NOMO-1 (cell line): Measurements from ENCODE around the gene GBP6.
"Not testable (repeated sequence)": the region's sequence is repeated elsewhere in the genome, so short reads cannot be mapped to it uniquely, and the experiment has no call there.

Experiments
- DNase-seq, 2 experiments: peaks; one replicate each; lab custom pipeline; 2025; ENCODE audit not compliant: unreplicated experiment in 2 of 2; lab: John Stamatoyannopoulos, UW

The GBP6 gene

DNA sequence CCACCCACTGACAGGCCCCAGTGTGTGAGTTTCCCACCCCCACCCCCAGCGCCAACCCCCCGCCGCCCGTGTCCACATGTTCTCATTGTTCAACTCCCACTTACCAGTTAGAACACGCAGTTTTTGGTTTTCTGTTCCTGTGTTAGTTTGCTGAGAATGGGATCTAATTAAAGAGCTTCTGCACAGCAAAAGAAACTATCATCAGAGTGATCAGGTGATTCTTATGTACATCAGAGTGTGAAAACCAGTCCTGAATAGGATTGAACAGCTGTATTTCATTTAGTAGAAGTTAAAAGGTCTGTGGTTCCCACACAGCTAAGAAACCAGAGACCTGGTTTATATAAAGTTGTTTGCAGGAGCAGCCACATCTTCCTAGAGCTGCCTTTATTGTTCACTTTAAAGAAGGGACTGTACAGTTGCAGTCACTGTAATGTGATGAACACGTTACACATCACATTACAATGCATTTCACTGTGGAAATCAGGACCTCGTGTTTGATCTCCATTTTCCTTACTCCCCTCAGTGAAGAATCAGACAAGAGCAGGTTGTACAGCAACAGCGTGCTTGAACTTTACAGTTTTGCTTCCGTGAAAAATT lies 1.2 kb downstream of the GBP6 start:
- no peak for DNase-seq

DNA sequence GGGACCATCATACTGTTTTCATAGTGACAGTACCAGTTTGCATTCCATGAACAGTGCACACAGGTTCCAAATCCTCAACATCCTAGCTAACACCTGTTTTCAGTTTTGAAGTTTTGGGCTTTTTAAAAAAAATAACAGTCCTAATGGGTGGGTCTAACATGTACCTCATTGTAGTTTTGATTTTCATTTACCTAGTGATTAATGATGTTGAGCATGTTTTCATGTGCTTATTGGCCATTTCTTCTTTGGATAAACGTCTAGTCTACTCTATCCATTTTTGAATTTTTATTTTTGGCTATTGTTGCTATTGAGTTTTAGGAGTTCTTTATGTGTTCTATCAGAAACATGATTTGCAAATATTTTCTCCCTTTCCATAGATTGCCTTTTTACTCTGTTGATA lies 3.4 kb downstream of the GBP6 start:
- DNase-seq: no peak

DNA sequence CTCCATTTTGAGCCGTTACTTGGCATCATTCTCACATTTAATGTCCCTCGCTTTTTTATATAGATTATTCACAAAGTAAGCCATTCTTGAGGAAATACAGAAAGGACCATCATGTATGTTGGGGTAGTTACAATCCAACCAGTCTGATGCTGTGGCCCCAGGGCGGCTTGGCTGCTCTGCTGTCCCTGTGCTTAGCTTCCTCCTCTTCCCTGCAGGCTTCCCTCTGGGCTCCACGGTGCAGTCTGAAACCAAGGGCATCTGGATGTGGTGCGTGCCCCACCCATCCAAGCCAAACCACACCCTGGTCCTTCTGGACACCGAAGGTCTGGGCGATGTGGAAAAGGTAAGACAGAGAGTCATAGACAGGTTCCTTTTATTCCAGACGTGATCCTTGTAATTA lies 5.5 kb downstream of the GBP6 start:
- no peak for DNase-seq

DNA sequence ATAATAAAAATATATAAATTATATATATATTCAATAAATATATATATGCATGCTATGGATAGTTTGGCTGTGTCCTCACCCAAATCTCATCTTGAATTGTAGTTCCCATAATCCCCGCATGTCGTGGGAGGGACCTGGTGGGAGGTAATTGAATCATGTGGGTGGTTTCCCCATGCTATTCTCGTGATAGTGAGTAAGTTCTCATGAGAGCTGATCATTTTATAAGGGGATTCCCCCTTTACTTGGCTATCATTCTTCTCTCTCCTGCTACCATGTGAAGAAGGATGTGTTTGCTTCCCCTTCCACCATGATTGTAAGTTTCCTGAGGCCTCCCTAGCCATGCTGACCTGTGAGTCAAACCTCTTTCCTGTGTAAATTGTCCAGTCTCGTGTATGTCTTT lies 10.0 kb downstream of the GBP6 start:
- DNase-seq: not testable (repeated sequence)

DNA sequence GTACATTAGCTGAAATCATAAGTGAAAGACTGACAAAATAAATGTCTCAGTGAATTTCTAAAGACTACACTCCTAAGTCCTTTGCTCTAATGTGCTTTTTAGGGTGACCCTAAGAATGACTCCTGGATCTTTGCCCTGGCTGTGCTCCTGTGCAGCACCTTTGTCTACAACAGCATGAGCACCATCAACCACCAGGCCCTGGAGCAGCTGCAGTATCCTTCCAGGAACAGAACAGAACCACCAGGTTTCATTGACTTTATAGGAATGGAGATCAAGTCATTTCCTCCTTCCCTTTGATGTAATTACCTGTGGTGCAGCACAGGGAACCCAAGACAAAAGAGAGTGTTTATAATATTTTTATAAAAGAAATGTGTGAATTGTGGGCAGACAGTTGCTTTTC lies 14.1 kb downstream of the GBP6 start:
- DNase-seq: no peak

DNA sequence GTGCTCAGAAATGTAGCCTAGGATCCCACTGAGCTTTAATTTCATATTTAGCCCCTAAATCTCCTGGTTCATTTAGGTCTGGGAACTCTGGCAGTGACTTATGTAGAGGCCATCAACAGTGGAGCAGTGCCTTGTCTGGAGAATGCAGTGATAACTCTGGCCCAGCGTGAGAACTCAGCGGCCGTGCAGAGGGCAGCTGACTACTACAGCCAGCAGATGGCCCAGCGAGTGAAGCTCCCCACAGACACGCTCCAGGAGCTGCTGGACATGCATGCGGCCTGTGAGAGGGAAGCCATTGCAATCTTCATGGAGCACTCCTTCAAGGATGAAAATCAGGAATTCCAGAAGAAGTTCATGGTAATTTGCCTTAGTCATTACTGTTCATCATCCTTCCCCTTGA lies 17.8 kb downstream of the GBP6 start:
- no peak for DNase-seq

DNA sequence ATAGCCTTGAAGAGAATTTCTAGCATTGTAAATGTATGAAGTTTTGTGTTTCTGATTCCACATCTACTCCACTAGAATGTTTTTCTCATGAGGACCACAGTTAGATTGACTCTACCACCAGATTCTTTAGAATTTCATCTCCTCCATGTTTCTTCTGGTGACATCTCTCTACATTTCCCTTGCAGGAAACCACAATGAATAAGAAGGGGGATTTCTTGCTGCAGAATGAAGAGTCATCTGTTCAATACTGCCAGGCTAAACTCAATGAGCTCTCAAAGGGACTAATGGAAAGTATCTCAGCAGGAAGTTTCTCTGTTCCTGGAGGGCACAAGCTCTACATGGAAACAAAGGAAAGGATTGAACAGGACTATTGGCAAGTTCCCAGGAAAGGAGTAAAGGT lies 18.6 kb downstream of the GBP6 start:
- DNase-seq: no peak

DNA sequence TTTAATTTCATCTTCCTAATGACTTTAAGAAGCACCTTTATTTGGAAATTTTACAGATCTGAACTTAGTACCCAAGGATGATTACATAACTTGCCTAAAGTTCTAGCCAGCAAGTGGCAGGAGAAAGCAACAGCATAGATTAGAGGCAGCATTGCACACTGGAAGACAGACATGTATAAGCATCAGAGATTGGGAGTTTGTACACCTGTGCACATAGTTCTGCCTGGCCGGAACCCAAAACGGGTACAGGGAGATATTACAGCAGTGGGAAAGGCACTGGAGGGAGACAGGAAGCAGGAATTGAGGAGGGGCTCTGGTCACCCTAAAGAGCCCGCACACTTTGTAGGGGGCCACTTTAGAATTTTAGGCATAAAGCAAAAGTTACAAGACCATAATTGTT lies 19.3 kb downstream of the GBP6 start:
- no peak for DNase-seq

DNA sequence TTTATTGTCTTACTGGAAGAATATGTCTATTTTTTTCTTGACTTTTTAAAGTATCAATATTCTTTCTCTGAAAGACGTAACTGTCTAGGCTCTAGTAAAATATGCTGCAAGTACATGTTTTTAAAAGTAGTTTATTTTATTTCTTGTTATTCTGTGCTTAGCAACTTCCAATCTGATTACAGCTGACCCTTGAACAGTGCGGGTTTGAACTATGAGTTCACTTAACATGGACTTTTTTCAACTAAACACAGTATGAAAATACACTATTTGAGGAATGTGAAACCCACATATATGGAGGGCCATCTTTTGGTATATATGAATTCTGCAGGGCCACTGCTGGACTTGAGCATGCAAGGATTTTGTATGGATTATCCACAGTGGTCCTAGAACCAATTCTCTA lies 26.8 kb downstream of the GBP6 start:
- DNase-seq: no peak

DNA sequence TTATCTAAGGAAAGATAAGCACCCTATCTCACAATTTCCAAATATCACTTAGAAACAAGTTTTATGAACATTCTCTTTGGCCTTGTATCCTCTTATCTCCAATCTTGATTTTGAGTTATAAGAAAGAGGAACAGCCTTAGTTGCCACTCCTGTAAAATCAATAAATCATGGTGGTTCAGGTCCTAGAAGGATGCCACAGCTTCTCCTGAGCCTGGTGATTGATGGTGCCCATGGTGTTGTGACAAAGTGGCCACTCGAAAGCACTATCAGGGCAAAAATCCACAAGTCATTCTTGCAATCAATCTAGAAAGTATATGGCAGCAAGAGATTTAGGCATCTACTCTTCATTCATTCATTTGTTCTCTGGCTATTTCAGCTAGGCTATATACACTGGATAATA lies 27.8 kb downstream of the GBP6 start:
- peak; percentile 3 to 10 for DNase-seq

DNA sequence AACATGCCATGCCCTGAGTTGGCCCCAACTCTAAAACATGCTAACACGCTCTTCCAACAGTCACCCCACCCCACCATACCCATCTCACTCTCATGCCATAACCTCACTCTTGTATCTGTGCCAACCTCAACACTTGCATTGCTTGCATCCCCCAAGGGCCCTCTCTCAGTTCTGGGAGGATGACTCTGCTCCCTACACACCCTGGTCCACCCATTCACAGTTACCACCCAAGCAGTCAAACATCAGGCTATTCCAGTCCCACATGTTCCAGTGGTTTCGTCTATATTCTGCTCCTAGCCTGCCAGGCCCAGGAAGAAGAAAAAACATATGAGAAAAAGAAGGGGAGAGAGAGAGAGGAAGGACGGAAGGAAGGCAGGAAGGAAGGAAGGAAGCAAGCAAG lies 31.0 kb downstream of the GBP6 start:
- DNase-seq: no peak

DNA sequence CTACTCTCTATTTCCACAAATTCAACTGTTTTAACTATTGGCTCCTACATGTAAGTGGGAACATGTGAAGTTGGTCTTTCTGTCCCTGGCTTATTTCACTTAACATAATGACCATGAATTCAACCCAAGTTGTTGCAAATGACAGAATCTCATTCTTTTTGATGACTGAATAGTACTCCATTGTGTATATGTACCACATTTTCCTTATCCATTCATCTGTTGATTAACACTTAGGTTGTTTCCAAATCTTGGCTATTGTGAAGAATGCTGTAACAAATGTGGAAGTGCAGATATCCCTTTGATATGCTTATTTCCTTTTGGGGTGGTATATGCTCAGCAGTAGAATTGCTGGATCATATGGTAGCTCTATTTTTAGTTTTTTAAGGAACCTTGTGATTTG lies 33.0 kb downstream of the GBP6 start:
- DNase-seq: no peak

DNA sequence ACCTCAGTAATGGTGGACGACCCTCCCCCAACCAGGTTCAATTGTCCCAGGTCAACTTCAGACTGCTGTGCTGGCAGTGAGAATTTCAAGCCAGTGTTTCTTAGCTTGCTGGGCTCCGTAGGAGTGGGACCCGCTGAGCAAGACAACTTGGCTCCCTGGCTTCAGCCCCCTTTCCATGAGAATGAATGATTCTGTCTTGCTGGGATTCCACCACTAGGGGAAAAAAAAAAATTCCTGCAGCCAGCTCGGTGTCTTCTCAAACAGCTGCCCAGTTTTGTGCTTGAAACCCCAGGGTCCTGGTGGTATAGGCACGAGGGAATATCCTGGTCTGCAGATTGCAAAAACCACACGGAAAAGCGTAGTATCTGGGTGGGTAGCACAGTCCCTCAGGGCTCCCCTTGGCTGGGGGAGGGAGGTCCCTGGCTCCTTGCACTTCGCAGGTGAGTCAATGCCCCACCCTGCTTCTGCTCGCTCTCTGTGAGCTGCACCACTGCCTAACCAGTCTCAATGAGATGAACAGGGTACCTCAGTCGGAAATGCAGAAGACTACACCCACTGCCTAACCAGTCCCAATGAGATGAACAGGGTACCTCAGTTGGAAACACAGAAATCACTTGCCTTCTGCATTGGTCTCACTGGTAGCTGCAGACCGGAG lies 41.5 kb downstream of the GBP6 start:
- DNase-seq: no peak

DNA sequence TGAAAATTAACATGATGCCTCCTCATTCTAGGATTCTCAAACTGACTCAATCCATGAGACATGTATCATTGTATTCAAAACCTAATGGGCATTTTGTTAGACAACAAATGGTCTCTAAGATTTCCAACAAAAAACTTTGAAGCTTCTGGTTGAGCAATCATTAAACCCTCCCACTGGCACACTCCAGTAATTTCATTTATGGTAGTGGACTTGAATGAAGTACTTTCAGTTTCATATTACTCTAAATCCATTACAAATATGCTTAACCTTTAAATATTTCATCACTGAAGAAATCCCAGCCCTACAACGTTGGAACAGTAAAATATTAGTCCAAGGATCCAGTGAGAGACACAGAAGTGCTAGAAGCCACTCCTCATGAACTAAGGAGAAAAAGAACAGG lies 43.5 kb downstream of the GBP6 start:
- DNase-seq: peak in 1 of 2 experiments; percentile 47

DNA sequence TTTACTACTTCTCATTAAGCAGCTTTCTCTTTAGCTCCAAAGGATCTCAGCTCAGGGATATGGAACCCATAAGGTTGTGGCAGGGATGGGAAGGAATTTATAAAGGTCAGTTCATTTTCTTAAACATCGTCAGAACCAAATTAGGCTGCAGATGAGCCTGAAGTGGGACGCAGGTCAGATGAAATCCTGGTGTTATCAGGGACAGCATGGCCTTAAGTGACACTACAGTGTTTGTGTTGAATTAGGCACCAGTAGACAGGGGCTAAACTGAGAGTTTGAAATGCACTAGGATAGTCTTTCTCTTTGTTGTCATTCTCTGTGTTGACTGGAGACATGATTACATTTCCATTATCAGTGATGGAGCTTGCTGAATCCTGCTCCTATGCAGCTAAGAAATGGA lies 43.9 kb downstream of the GBP6 start:
- not testable (repeated sequence) for DNase-seq

DNA sequence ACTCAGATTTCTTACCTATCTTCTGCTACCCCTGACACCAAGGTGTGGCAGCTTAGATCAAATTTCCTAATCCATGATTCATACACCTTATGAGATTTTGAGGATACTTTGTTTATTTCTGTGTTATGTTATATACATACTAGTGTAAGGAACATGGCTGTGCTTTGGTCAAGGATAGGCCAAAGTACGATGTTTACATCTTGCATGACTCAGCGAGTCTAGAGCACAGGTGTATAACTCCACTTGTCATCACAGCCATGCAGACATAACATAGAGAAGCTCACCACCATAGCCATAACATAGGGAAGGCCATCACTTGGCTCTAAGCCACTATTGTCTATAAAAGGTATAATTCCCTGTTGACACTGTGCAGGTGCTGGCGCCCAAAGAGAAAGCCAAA lies 61.2 kb downstream of the GBP6 start:
- no peak for DNase-seq

DNA sequence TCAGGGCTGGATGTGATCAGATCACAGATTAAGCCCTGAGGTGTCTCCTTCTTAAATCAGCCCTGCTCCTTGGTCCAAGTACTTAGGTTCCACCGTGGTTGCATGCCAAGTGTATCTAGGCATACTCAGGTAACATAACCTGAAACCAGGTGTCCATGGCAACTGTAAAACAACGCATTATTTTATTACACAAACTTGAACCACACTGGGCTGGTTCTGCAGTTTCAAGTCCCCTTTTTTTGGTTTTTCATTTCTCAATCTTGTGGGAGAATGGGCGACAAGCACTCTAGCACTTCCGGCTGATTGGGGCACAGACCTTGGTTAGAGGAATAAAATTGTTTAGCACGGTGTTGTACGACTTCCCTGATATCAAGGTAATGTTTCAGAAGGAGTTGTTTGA lies 65.2 kb downstream of the GBP6 start:
- DNase-seq: peak; percentile 84 to 93

DNA sequence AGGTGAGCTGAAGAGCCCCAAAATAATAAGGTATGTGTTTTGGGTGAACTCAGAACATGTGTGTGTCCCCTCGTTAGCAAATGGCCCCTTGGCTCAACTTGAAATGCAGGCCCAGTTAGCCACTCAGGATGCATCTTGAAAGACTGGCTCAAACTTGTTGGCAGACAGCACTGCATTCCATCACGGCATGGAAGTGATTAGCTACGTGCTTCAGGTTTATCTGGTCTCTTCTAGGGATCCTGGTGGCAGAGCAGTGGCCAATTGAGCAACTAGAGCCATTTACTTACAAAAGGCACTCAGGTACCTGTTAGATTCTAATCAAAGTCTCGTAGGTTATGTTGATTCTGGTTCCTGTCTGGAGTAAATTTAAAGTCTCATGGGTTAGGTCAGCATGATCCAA lies 65.8 kb downstream of the GBP6 start:
- DNase-seq: not testable (repeated sequence)

DNA sequence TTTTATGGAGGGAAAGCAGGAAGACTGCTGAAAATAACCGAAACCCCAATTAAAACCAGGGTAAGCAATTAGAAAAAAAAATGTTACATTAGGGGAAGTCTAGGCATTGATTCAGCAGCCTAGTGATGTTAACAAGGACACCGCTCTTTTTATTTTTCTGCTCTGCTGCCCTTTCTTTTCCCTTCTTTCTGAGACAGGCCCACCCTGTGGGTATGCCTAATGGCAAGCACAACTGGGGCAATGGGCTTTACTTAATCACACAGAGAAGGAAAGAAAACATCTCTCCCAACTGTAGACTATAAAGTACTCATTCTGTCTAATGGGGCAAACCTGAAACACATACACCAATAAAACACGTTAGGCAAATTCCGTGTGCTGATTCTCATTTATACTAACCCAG lies 69.6 kb downstream of the GBP6 start:
- DNase-seq: no peak

DNA sequence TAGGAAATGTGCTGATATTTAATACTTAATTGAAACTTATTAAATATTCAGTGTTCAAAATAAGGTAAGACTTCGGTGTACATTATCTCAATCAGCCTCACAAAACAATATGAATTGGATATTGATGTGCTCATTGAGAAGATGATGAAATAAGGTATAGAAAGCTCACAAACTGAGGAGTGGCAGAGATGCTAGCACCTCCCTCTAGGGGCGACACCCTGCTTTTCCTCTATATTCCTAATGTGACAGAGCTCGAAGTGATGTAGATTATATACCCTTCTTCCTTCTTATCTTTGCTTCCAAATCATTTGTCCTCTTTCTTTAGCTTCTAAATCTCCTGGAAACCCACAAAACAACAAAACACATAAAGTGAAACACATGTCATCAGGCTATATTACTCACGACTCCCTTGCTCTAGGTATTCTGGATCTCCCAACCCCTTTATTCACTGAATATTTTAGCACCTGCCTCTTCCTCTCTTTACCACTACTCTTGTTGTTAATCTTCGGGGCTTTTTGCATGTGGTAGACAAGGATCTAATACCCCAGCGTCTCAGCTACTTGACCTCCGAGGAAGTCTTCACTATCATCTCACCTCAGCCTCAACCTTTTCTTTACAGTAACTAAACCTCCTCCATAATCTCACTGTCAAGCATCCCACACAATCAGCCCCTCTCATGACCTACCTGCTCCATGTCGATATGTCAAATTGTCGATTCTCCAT lies 70.4 kb downstream of the GBP6 start:
- not testable (repeated sequence) for DNase-seq
